Naive thymus-derived CD4-positive, alpha-beta T cell (primary cell): Measurements from ENCODE around the gene SSTR5. TPM values are rescaled to one million over a fixed set of nuclear protein-coding genes. Genes with fewer than 3 reads are reported as not detected.
A peak's percentile ranks its signal among the peaks of the same experiment; 100 is the strongest.

ENCODE experiments used
- ATAC-seq: fragments of 150-1000 bp; cut with Tn5 transposase; 2 replicates; pipeline ENCODE4 v1.10.0; 2021; ENCODE audit warnings: mild to moderate bottlenecking, moderate library complexity
- CTCF ChIA-PET: fragments of 350-600 bp; sonication (Branson Sonifier 250); formaldehyde crosslinking; loops from one replicate; lab custom pipeline; 2021; ENCODE audit warnings: antibody characterized with exemption; lab: Charles Lee
- POLR2A ChIA-PET: fragments of 350-600 bp; sonication (Branson Sonifier 250); formaldehyde crosslinking; loops from one replicate; lab custom pipeline; 2021; ENCODE audit warnings: antibody characterized with exemption, inconsistent platforms; lab: Charles Lee
- DNase-seq, 9 donors: peaks; one replicate each; pipeline versions ENCODE4 v3.0.0 to v3.0.0-alpha.2; 2020 to 2022; ENCODE audit warnings: mixed read lengths in 1 of 9
- H3K27ac ChIP-seq: one replicate; pipeline ENCODE4 v1.7.0; 2013; ENCODE audit warnings: mild to moderate bottlenecking, low read depth, low read length, moderate library complexity
- H3K27me3 ChIP-seq, 2 donors: one replicate each; pipeline ENCODE4 v1.7.0; 2013; ENCODE audit warnings: low read length in 2 of 2, mild to moderate bottlenecking in 2 of 2, moderate library complexity in 2 of 2; ENCODE audit not compliant: control insufficient read depth in 2 of 2, insufficient read depth in 2 of 2
- H3K36me3 ChIP-seq, 3 experiments: 1 replicate in 2 of 3; 2 replicates in 1 of 3; pipeline ENCODE4 v1.7.0; 2013; ENCODE audit warnings: low read length in 3 of 3, mild to moderate bottlenecking in 3 of 3, moderate library complexity in 1 of 3; ENCODE audit not compliant: insufficient read depth in 3 of 3, control insufficient read depth in 2 of 3
- H3K4me1 ChIP-seq, 2 donors: one replicate each; pipeline ENCODE4 v1.7.0; 2013; ENCODE audit warnings: low read length in 2 of 2, mild to moderate bottlenecking in 2 of 2, moderate library complexity in 1 of 2; ENCODE audit not compliant: control insufficient read depth in 2 of 2, insufficient read depth in 2 of 2
- H3K4me3 ChIP-seq: 2 replicates; pipeline ENCODE4 v1.7.0; 2013; ENCODE audit warnings: mild to moderate bottlenecking, low read length
- H3K9me3 ChIP-seq, 3 experiments: 1 replicate in 2 of 3; 2 replicates in 1 of 3; pipeline ENCODE4 v1.7.0; 2013; ENCODE audit warnings: low read length in 3 of 3; ENCODE audit not compliant: control insufficient read depth in 2 of 3
- H3K27ac Mint-ChIP-seq, 9 donors: one replicate each; pipeline ENCODE4 v1.8.0; 2020 to 2022; ENCODE audit warnings: mixed read lengths in 9 of 9, mild to moderate bottlenecking in 8 of 9, moderate library complexity in 5 of 9, inconsistent platforms in 2 of 9
- H3K27me3 Mint-ChIP-seq, 5 donors: one replicate each; pipeline ENCODE4 v1.8.0; 2021 to 2022; ENCODE audit warnings: mixed read lengths in 5 of 5, mild to moderate bottlenecking in 1 of 5
- H3K36me3 Mint-ChIP-seq, 5 donors: one replicate each; pipeline ENCODE4 v1.8.0; 2020 to 2022; ENCODE audit warnings: mixed read lengths in 5 of 5, mild to moderate bottlenecking in 3 of 5, inconsistent platforms in 1 of 5
- H3K4me1 Mint-ChIP-seq, 7 donors: one replicate each; pipeline ENCODE4 v1.8.0; 2020 to 2022; ENCODE audit warnings: mixed read lengths in 7 of 7, mild to moderate bottlenecking in 3 of 7, inconsistent platforms in 1 of 7
- H3K4me3 Mint-ChIP-seq, 10 donors: one replicate each; pipeline ENCODE4 v1.8.0; 2020 to 2022; ENCODE audit warnings: mild to moderate bottlenecking in 10 of 10, mixed read lengths in 10 of 10, moderate library complexity in 6 of 10, inconsistent platforms in 2 of 10
- H3K9me3 Mint-ChIP-seq, 11 donors: one replicate each; pipeline ENCODE4 v1.8.0; 2020 to 2022; ENCODE audit warnings: mixed read lengths in 11 of 11, mild to moderate bottlenecking in 4 of 11, inconsistent platforms in 1 of 11, moderate library complexity in 1 of 11
- intact Hi-C, 2 donors: fragments of 100-400 bp; cut with micrococcal nuclease; formaldehyde crosslinking; loops; one replicate each; pipeline ENCODE4 v1.15.1; 2023
- polyA plus RNA-seq, 2 donors: library from polyadenylated mRNA; unstranded; fragments of 300-500 nt; fragmentation: Illumina TruSeq; gene quantifications; one replicate each; pipeline ENCODE4 v1.2.3, GENCODE V29; 2021
- total RNA-seq, 6 experiments: library from RNA in 5 of 6; stranded (reverse) in 5 of 6; gene quantifications; 1 replicate in 5 of 6; 2 replicates in 1 of 6; pipeline ENCODE4 v1.2.3 and lab custom pipeline; 2021 to 2026

SSTR5 gene
- total and polyA plus RNA-seq, 7 experiments from 2014 or later: not detected

DNA sequence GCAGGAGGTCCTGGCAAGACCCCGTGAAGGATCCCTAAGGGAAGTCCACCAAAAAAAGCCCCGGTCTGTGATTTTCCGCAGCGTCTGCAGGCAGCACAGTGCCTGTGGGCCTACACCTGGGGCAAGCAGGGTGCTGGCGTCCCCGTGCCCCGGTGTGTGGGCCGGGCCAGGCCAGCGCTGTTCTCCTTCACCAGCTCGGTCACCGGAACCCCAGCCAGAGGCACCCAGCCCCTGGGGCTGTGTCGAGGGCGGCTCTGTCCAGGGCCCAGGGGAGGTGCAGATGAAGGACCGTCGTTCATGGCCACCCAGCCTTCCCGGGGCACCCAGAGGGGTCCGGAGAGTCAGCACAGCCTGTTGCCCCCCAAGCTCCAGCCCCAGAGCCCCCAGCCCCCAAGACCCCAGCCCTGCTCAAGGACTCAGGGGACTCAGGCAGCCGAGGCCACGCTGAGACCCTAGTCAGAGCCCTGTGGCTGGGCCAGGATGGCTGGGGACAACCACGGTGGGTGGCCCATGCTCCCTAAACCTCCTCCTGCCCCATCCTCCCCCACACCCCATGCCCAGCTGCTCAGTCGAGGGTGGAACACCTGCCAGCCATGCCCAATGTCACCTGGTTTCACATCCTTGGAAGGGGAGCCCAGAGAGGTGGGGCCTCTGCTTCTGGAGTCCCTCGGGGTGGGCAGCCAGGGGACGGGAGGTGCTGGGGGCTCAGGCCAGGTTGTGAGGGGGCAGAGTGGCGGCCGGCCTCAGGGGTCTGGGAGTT lies 29.2 kb downstream of the SSTR5 start:
- no peak overlapping the region for H3K4me3 Mint-ChIP-seq
- Histone ChIP-seq H3K27ac (no peak overlapping the region), H3K9me3 (no peaks in the 10 kb centered on the region), H3K36me3 (no peaks in the 10 kb centered on the region), H3K4me1 (no peaks in the 10 kb centered on the region), H3K27me3 (no peaks in the 10 kb centered on the region), H3K4me3 (no peak overlapping the region)
- H3K27me3 Mint-ChIP-seq: peaks cover 0 to 11% (median 4%) of the 10 kb centered on the region in 5 donors
- ATAC-seq (no peak), DNase-seq (no peak)
- intact Hi-C loops: loop anchor here in 1 of 2 donors (2.0 kb wide), 1 partner anchor 391 kb away; no protein-coding TSS in a partner anchor
- H3K27ac Mint-ChIP-seq: no peak overlapping the region
- H3K4me1 Mint-ChIP-seq: no peaks in the 10 kb centered on the region
- H3K9me3 Mint-ChIP-seq: no peaks in the 10 kb centered on the region
- POLR2A ChIA-PET: no interaction called here
- CTCF ChIA-PET: no interaction called here
- H3K36me3 Mint-ChIP-seq: no peaks in the 10 kb centered on the region

DNA sequence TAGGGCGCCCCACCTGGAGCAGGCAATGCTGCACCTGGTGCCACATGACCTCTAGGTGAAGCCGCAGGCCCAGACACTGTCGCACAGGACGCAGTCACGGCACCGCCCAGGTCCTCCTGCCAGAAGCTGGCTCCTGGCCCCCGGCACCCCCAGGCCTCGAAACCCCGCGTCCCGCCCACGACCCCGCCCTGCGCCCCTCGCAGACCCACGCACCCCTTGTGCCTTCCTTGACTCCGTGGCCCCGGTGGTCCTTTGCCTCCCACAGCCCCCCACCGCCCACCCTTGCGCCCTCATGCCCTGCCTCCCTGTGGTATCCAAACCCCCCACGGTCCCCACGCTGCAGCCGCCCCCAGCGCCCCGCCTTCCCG lies 29.8 kb downstream of the SSTR5 start:
- DNase-seq: no peak
- CTCF ChIA-PET: no interaction called here
- Mint-ChIP-seq H3K9me3 (no peaks in the 10 kb centered on the region), H3K27me3 (peaks cover 0 to 11% (median 4%) of the 10 kb centered on the region in 5 donors), H3K36me3 (no peaks in the 10 kb centered on the region), H3K4me1 (no peaks in the 10 kb centered on the region), H3K27ac (no peak overlapping the region), H3K4me3 (no peak overlapping the region)
- intact Hi-C loops: loop anchor here in 1 of 2 donors (2.0 kb wide), 1 partner anchor 392 kb away; no protein-coding TSS in a partner anchor
- ATAC-seq: no peak
- Histone ChIP-seq H3K27ac (no peak overlapping the region), H3K9me3 (no peaks in the 10 kb centered on the region), H3K4me3 (no peak overlapping the region), H3K4me1 (no peaks in the 10 kb centered on the region), H3K27me3 (no peaks in the 10 kb centered on the region), H3K36me3 (no peaks in the 10 kb centered on the region)
- POLR2A ChIA-PET: no interaction called here

DNA sequence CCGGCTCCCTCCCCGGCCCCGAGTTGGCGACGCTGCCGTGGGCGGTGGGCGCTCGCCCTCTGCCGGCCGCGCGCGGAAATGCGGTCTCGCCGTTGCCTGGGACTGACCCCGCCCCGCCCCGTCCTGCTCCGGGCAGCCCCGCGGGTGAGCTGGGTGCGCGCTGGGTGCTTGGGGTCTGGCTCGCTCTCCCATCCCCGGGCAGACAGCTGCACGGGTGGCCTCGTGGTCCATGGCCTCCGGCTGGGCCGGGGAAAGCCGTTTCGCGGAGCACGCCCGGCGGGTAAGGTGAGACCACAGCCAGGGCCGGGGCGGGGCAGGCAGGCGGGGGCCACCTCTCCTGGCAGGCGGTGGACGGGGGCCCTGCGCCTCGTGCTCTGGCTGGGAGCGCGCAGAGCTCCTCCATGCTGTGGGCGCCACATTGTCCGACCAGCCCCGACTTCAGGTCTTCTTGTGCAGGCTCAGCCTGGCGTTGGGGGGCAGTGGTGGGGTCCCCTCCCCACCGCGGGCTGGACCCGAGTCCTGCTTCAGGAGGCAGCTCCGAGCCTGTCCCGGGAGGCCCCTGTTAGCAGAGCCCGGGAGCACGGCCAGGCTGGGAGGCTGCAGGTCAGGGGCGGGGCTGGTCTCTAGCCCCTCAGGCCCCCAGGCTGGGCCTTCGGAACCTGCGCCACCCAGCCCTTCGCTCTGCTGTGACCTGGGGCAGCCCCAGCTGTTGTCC lies 30.5 kb downstream of the SSTR5 start:
- peak; percentile 82 for ATAC-seq
- no peak overlapping the region for H3K4me3 ChIP-seq
- POLR2A ChIA-PET: no interaction called here
- CTCF ChIA-PET: interaction anchor here (0.6 to 0.7 kb wide), 2 partner anchors 295 to 304 kb away, joined by 3 to 4 read pairs; no protein-coding TSS in a partner anchor
- Mint-ChIP-seq H3K4me3 (no peak overlapping the region), H3K27me3 (peaks cover 0 to 11% (median 4%) of the 10 kb centered on the region in 5 donors), H3K27ac (no peak overlapping the region), H3K4me1 (no peaks in the 10 kb centered on the region), H3K9me3 (no peaks in the 10 kb centered on the region), H3K36me3 (no peaks in the 10 kb centered on the region)
- no peaks in the 10 kb centered on the region for H3K4me1 ChIP-seq
- DNase-seq: peak; percentile 32 to 83 (median 62)
- no peaks in the 10 kb centered on the region for H3K27me3 ChIP-seq
- H3K27ac ChIP-seq: no peak overlapping the region
- H3K9me3 ChIP-seq: no peaks in the 10 kb centered on the region
- H3K36me3 ChIP-seq: no peaks in the 10 kb centered on the region
- intact Hi-C loops: loop anchor here (1.0 to 2.0 kb wide), 3 partner anchors 107 to 392 kb away; no protein-coding TSS in a partner anchor

DNA sequence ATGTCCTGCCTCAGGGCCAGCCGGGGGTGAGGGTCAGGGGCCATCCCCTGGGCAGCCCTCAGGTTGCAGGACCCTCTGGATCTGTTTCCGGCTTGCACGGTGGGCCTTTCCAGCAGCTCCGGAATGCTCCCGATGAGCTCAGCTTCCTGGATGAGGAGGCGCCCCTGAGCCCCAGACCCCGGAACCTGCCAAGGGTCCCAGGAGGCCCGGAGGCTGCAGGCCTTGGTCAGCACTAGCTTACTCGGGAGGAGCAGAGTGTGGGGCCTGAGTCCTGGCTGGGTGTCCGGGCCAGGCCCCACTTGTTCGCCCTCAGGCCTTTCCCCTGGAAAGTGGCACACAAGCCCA lies 31.1 kb downstream of the SSTR5 start:
- ATAC-seq (no peak), DNase-seq (no peak)
- H3K4me1 ChIP-seq: no peaks in the 10 kb centered on the region
- no peak overlapping the region for H3K27ac ChIP-seq
- H3K36me3 Mint-ChIP-seq: no peaks in the 10 kb centered on the region
- H3K4me1 Mint-ChIP-seq: no peaks in the 10 kb centered on the region
- peaks cover 0 to 11% (median 4%) of the 10 kb centered on the region in 5 donors for H3K27me3 Mint-ChIP-seq
- no peaks in the 10 kb centered on the region for H3K9me3 Mint-ChIP-seq
- H3K4me3 Mint-ChIP-seq: no peak overlapping the region
- no peak overlapping the region for H3K27ac Mint-ChIP-seq
- H3K9me3 ChIP-seq: no peaks in the 10 kb centered on the region
- CTCF ChIA-PET: interaction anchor here (0.7 kb wide), 1 partner anchor 295 kb away, joined by 4 read pairs; no protein-coding TSS in a partner anchor
- no peaks in the 10 kb centered on the region for H3K27me3 ChIP-seq
- POLR2A ChIA-PET: no interaction called here
- no peak overlapping the region for H3K4me3 ChIP-seq
- no peaks in the 10 kb centered on the region for H3K36me3 ChIP-seq
- intact Hi-C loops: loop anchor here (1.0 to 2.0 kb wide), 3 partner anchors 107 to 393 kb away; no protein-coding TSS in a partner anchor

DNA sequence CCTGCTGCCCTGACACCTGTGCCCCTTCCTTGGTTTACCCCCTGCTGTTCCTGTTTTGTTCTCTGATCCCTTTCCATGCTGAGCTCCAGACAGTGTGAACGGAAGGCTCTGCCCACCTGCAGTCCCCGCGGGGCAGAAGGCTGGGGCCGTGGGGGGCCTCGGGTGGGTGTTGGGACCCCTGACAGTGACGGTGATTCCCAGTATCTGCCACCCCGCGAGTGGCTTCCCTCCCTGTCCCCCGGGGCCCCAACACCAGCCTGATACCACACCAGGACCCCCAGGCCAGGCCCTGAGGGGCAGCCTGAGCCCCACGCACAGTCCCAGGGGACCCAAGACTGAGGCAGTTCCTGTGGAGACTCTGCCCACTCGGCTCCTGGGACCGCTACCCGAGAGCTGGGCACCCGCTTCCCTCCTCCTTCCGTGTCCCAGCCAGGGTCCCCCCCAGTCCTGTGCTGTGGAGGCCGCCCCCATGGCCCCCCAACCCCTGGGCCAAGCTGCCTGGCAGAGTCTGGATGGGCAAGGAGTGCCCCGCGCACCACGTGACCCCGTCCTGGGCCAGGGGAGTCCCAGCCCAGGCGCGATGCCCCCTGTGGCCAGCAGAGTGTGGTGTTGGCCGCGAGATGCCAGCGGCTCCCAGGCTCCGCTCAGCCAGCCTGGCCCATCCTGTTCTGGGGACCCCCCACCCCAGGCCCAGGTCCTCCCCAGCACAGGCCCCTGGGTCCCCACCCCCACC lies 33.5 kb downstream of the SSTR5 start:
- H3K36me3 Mint-ChIP-seq: no peaks in the 10 kb centered on the region
- H3K27ac Mint-ChIP-seq: no peak overlapping the region
- no peaks in the 10 kb centered on the region for H3K9me3 Mint-ChIP-seq
- DNase-seq: peak in 6 of 9 donors; percentile 31 to 44 (median 40)
- ATAC-seq: peak; percentile 55
- intact Hi-C loops: no loop called here
- Histone ChIP-seq H3K27me3 (no peaks in the 10 kb centered on the region), H3K4me3 (no peak overlapping the region), H3K27ac (no peak overlapping the region), H3K4me1 (no peaks in the 10 kb centered on the region), H3K36me3 (no peaks in the 10 kb centered on the region), H3K9me3 (no peaks in the 10 kb centered on the region)
- ChIA-PET POLR2A (no interaction called here), CTCF (no interaction called here)
- no peak overlapping the region for H3K4me3 Mint-ChIP-seq
- H3K27me3 Mint-ChIP-seq: peaks cover 0 to 11% (median 0%) of the 10 kb centered on the region in 5 donors
- no peaks in the 10 kb centered on the region for H3K4me1 Mint-ChIP-seq

DNA sequence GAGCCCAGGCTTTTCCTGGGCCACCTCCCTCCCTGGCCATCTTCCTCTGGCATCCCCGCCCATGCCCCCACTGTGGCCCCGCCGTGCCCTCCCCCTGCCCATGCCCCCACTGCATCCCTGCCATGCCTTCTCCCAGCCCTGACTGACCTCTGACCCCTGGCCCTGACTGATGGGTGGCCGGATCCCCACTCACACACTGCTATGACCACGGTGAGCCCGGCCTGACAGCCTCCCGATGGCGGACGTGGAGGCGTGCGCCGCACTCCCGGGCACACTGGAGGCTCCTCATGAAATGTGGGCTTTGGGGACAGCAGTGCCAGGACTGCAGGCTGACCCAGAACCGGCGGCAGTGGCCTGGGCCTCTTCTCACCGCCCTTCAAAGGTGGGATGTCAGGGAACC lies 34.1 kb downstream of the SSTR5 start:
- Histone ChIP-seq H3K27ac (no peak overlapping the region), H3K4me1 (no peaks in the 10 kb centered on the region), H3K4me3 (no peak overlapping the region), H3K9me3 (no peaks in the 10 kb centered on the region), H3K36me3 (no peaks in the 10 kb centered on the region), H3K27me3 (no peaks in the 10 kb centered on the region)
- no peak for DNase-seq
- Mint-ChIP-seq H3K4me1 (no peaks in the 10 kb centered on the region), H3K27me3 (peaks cover 0 to 11% (median 0%) of the 10 kb centered on the region in 5 donors), H3K27ac (no peak overlapping the region), H3K4me3 (no peak overlapping the region), H3K36me3 (no peaks in the 10 kb centered on the region), H3K9me3 (no peaks in the 10 kb centered on the region)
- CTCF ChIA-PET: no interaction called here
- intact Hi-C loops: no loop called here
- no peak for ATAC-seq
- POLR2A ChIA-PET: no interaction called here
